Activated T-helper 17 cell treated with anti-CD3 and anti-CD28 coated beads, Interleukin-2, amount 50 U/mL, for 72 hours (primary cell): ENCODE measurements around the gene JHY. TPM values are rescaled to one million over a fixed set of nuclear protein-coding genes. Genes with fewer than 3 reads are reported as not detected.
"Not testable (repeated sequence)": the region's sequence is repeated elsewhere in the genome, so short reads cannot be mapped to it uniquely, and the experiment has no call there.

Source experiments
- ATAC-seq: fragments of 150-1000 bp; cut with Tn5 transposase; replicated peaks from 2 replicates; pipeline ENCODE4 v1.10.0; 2021; ENCODE audit warnings: mild to moderate bottlenecking, moderate library complexity
- H3K27ac Mint-ChIP-seq: one replicate; pipeline ENCODE4 v1.8.0; 2022; ENCODE audit warnings: mixed read lengths
- H3K27me3 Mint-ChIP-seq: one replicate; pipeline ENCODE4 v1.8.0; 2022; ENCODE audit warnings: mixed read lengths
- H3K36me3 Mint-ChIP-seq: one replicate; pipeline ENCODE4 v1.8.0; 2022; ENCODE audit warnings: low read depth, mild to moderate bottlenecking, mixed read lengths
- H3K4me1 Mint-ChIP-seq: one replicate; pipeline ENCODE4 v1.8.0; 2022; ENCODE audit warnings: mixed read lengths
- H3K4me3 Mint-ChIP-seq: one replicate; pipeline ENCODE4 v1.8.0; 2022; ENCODE audit warnings: mild to moderate bottlenecking, mixed read lengths
- H3K9me3 Mint-ChIP-seq: one replicate; pipeline ENCODE4 v1.8.0; 2022; ENCODE audit warnings: mixed read lengths
- total RNA-seq, 2 donors: library from RNA; stranded (reverse); gene quantifications; one replicate each; pipeline ENCODE4 v1.2.3, GENCODE V29; 2022

JHY gene
- total RNA-seq, 2 donors from 2014 or later = 1.2 to 1.5 TPM

- no peak for ATAC-seq
- no peaks in the 10 kb centered on the region for H3K36me3 Mint-ChIP-seq
- H3K27me3 Mint-ChIP-seq = peaks cover 30% of the 10 kb centered on the region
- H3K4me3 Mint-ChIP-seq = no peak overlapping the region
- H3K27ac Mint-ChIP-seq = no peak overlapping the region
- peaks cover 2% of the 10 kb centered on the region for H3K4me1 Mint-ChIP-seq
- H3K9me3 Mint-ChIP-seq = no peaks in the 10 kb centered on the region
Measured at GRCh38 chr11:122861631-122862030, 20.9 kb upstream of the JHY start.

- ATAC-seq = no peak
- no peaks in the 10 kb centered on the region for H3K4me1 Mint-ChIP-seq
- peaks cover 33% of the 10 kb centered on the region for H3K27me3 Mint-ChIP-seq
- H3K27ac Mint-ChIP-seq = no peak overlapping the region
- no peak overlapping the region for H3K4me3 Mint-ChIP-seq
- no peaks in the 10 kb centered on the region for H3K9me3 Mint-ChIP-seq
- H3K36me3 Mint-ChIP-seq = no peaks in the 10 kb centered on the region
Measured at GRCh38 chr11:122862091-122862490, 20.5 kb upstream of the JHY start.

- H3K36me3 Mint-ChIP-seq, H3K9me3 Mint-ChIP-seq, H3K27ac Mint-ChIP-seq, H3K4me3 Mint-ChIP-seq, ATAC-seq, H3K4me1 Mint-ChIP-seq: not testable (repeated sequence)
- peaks cover 41% of the 10 kb centered on the region for H3K27me3 Mint-ChIP-seq
Measured at GRCh38 chr11:122863154-122863553, 19.4 kb upstream of the JHY start.

DNA sequence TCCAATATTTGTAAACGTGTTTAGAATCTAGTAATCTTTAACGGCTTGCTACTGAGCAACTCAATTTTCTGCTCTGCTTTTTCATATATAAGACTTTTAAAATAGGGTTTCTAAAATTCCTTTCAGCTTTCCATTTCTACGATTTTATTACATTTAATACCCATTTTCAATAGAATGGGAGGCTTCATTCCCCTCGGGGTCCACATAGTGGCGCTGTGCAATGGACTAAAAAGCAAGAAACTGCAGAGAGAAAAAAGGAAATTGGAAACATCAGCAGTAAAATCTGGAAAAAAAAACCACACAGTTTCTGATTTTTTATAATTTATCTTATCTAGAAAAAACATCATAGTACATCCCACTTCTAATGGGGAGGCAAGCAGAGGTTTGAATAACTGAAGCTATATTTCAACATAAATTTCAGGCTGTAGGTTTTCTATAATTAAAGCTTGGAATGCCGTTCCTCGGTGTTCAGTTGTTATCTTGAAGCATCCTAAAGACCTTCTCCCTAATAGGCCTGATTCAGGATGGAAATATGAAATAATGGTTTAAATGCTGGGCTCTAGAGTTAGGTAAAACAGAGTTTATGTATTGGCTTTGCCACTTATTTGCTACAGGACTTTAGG lies 18.7 kb upstream of the JHY start:
- Mint-ChIP-seq H3K27me3 (peaks cover 42% of the 10 kb centered on the region), H3K4me3 (no peak overlapping the region)

DNA sequence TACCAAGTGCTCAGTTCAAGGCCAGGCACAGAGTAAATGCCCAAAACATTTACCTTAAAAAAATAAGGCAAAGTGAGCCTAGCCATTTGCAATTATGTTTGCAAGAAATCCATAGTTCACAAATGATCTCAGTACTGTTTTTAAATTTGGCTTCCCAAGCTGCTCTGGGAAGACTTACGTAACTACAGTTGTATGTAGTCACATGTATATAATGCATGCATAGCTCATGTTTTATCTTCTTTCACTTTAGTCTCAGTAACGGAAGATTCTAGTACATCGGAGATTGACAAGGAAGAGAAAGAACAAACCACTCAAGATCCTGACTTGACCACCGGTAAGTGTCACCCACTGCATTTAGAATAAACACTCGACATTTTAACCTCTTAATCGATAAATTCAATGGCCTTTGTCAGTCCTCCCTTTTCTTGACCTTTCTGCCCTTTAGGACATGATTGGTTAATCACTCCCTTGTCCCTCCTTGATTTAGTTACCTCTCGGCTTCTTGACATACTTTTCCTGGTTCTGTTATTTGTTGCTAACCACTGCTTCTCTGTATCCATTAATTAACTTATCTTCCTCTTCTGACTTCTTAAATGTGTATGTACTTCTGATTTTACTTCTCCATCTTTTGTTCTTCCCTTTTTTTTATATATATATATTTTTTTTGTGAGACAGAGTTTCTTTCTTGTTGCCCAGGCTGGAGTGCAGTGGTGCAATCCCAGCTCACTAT lies 18.0 kb upstream of the JHY start:
- Mint-ChIP-seq H3K4me1 (no peaks in the 10 kb centered on the region), H3K27ac (no peak overlapping the region), H3K9me3 (no peaks in the 10 kb centered on the region), H3K4me3 (no peak overlapping the region), H3K27me3 (peaks cover 47% of the 10 kb centered on the region), H3K36me3 (no peaks in the 10 kb centered on the region)
- ATAC-seq = no peak

More for the DNA sequence above, 18.7 kb upstream of the JHY start:
- Mint-ChIP-seq H3K4me1 (no peaks in the 10 kb centered on the region), H3K9me3 (no peaks in the 10 kb centered on the region), H3K36me3 (no peaks in the 10 kb centered on the region), H3K27ac (no peak overlapping the region)
- ATAC-seq = no peak

DNA sequence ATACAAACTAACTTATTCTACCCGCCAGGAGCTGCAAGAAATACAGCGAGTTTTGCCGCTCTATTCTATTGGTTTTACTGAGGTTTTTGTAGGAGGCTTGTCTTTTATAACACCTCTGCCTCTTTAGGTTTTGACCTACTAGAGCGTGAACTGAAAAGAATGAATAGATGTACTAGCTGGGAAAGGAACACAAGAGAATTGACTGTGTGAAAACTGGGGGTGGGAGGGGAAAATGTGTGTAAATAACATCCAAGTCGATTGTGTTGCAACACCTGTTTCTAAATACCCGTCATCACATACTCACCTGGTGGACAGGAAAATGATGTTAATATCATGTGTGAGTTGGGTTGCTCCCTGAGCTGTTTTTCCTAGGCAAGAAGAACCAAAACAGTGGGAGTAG lies 12.9 kb upstream of the JHY start:
- Mint-ChIP-seq H3K36me3 (no peaks in the 10 kb centered on the region), H3K4me1 (no peaks in the 10 kb centered on the region), H3K4me3 (no peak overlapping the region), H3K27ac (no peak overlapping the region), H3K27me3 (peaks cover 41% of the 10 kb centered on the region), H3K9me3 (no peaks in the 10 kb centered on the region)
- ATAC-seq = no peak

GRCh38 chr11:122871302-122871701 lies 11.3 kb upstream of the JHY start:
- H3K4me1 Mint-ChIP-seq = no peaks in the 10 kb centered on the region
- H3K27me3 Mint-ChIP-seq = peaks cover 32% of the 10 kb centered on the region
- H3K36me3 Mint-ChIP-seq = no peaks in the 10 kb centered on the region
- no peaks in the 10 kb centered on the region for H3K9me3 Mint-ChIP-seq
- no peak overlapping the region for H3K27ac Mint-ChIP-seq
- no peak overlapping the region for H3K4me3 Mint-ChIP-seq
- ATAC-seq = no peak

DNA sequence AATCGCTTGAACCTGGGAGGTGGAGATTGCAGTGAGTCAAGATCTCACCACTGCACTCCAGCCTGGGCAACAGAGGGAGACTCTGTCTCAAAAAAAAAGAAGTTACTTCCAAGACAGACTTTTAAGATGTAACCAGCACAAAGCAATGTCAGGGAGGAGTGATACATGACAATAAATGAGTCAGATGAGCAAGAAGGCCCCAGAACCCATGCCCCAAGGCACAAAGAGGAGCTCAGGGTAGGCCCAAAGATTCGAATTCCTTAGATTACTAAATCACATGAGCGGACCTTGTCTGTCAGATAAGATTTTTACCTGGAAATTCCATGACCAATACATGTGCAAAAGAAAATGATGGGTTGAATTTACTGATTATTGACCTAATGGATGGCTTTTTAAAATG lies 10.5 kb upstream of the JHY start:
- H3K9me3 Mint-ChIP-seq = no peaks in the 10 kb centered on the region
- no peak overlapping the region for H3K4me3 Mint-ChIP-seq
- no peaks in the 10 kb centered on the region for H3K36me3 Mint-ChIP-seq
- no peak for ATAC-seq
- no peak overlapping the region for H3K27ac Mint-ChIP-seq
- H3K27me3 Mint-ChIP-seq = peaks cover 30% of the 10 kb centered on the region
- no peaks in the 10 kb centered on the region for H3K4me1 Mint-ChIP-seq

DNA sequence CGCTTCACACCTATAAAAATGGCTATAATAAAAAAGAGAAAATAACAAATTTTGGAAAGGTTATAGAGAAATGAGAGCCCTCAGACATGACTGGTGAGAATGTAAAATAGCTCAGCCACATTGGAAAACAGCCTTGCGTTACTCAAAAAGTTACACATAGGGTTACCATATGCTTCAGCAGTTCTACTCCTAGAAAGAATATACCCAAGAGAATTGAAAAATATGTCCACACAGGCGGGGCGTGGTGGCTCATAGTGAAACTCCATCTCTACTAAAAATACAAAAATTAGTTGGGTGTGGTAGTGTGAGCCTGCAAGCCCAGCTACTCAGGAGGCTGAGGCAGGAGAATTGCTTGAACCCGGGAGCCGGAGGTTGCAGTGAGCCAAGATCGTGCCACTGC lies 7.6 kb upstream of the JHY start:
- Mint-ChIP-seq H3K27ac (no peak overlapping the region), H3K4me1 (peaks cover 2% of the 10 kb centered on the region), H3K27me3 (peaks cover 13% of the 10 kb centered on the region)

GRCh38 chr11:122877732-122878131 lies 4.8 kb upstream of the JHY start:
- no peaks in the 10 kb centered on the region for H3K36me3 Mint-ChIP-seq
- H3K27me3 Mint-ChIP-seq = peaks cover 18% of the 10 kb centered on the region
- H3K9me3 Mint-ChIP-seq = no peaks in the 10 kb centered on the region
- H3K4me1 Mint-ChIP-seq = peaks cover 13% of the 10 kb centered on the region
- ATAC-seq = no peak
- no peak overlapping the region for H3K4me3 Mint-ChIP-seq
- no peak overlapping the region for H3K27ac Mint-ChIP-seq

More for the DNA sequence above, 7.6 kb upstream of the JHY start:
- H3K36me3 Mint-ChIP-seq = no peaks in the 10 kb centered on the region
- no peaks in the 10 kb centered on the region for H3K9me3 Mint-ChIP-seq
- no peak overlapping the region for H3K4me3 Mint-ChIP-seq
- ATAC-seq = no peak

DNA sequence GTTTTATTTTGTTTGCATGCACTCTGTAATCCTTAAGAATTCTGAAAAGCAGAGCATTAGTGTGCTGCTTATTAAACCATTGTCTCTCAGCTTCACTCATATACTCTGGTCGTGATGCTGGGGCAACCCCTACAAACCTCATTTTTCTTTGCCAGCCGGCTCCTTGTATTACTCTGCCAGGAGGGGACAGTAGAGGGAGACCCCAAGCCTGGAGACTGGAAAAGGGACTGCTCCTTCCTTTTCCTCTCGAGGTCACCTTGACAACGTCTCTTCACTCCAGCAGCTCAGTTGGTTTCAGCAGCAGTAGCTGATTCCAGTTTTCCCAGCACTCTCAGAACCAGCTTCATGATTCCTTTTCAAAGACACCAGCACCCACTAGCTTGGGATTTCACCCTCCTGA lies 2.8 kb upstream of the JHY start:
- no peak overlapping the region for H3K4me3 Mint-ChIP-seq
- peak overlapping the region; percentile 55 for H3K27ac Mint-ChIP-seq
- ATAC-seq = no peak
- peaks cover 11% of the 10 kb centered on the region for H3K27me3 Mint-ChIP-seq
- H3K36me3 Mint-ChIP-seq = no peaks in the 10 kb centered on the region
- H3K9me3 Mint-ChIP-seq = no peaks in the 10 kb centered on the region
- peaks cover 13% of the 10 kb centered on the region for H3K4me1 Mint-ChIP-seq

- Mint-ChIP-seq H3K27me3 (peaks cover 11% of the 10 kb centered on the region), H3K9me3 (no peaks in the 10 kb centered on the region), H3K36me3 (no peaks in the 10 kb centered on the region), H3K4me1 (peaks cover 16% of the 10 kb centered on the region), H3K4me3 (peak overlapping the region; percentile 81), H3K27ac (peak overlapping the region; percentile 78)
- peak; percentile 75 for ATAC-seq
Measured at GRCh38 chr11:122882857-122883645, 492 bp downstream of the JHY start.

- Mint-ChIP-seq H3K27me3 (peaks cover 11% of the 10 kb centered on the region), H3K4me1 (peaks cover 16% of the 10 kb centered on the region), H3K4me3 (peak overlapping the region; percentile 81), H3K9me3 (no peaks in the 10 kb centered on the region), H3K27ac (peak overlapping the region; percentile 78), H3K36me3 (no peaks in the 10 kb centered on the region)
- no peak for ATAC-seq
Measured at GRCh38 chr11:122883646-122883979, 1.1 kb downstream of the JHY start.

DNA sequence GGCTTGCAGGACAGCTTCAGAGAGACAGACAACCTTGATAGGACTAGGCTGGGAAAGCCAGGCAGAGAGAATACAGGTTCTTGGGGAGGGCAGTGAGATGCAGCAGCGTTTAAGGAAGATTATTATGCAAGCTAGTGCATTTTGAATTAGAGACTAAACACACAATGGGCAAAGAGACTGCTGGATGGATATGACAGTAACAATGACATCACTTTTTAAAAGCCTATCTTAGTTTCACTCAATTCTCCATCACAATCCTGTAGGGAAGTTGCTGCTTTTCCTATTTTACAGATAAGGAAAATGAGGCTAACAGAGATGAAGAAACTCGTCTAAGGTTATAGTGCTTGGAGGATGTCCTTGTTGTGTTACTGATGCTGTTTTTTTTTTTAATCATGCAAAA lies 5.6 kb downstream of the JHY start:
- no peaks in the 10 kb centered on the region for H3K36me3 Mint-ChIP-seq
- H3K27me3 Mint-ChIP-seq = no peaks in the 10 kb centered on the region
- H3K4me3 Mint-ChIP-seq = no peak overlapping the region
- no peak for ATAC-seq
- H3K9me3 Mint-ChIP-seq = no peaks in the 10 kb centered on the region
- H3K27ac Mint-ChIP-seq = no peak overlapping the region
- peaks cover 4% of the 10 kb centered on the region for H3K4me1 Mint-ChIP-seq

DNA sequence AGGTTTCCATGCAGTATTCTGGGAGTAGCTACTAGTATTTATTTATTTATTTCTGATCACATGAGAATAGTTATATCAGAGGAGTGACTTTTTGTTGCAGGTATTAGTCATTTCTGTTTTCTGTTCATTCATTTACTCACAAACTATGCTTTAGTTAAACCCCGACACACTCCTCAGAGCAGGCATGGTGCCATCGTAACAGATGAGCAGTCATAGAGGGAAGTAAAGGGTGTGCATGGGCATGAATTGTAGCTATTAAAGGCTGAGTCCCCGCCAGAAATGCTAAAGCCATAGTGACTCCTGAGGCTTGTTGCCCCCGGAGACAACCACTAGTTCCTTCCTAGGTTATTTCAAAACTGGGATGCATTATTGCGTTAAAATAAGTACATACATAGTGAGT lies 10.6 kb downstream of the JHY start:
- Mint-ChIP-seq H3K27me3 (no peaks in the 10 kb centered on the region), H3K9me3 (no peaks in the 10 kb centered on the region), H3K4me3 (no peak overlapping the region), H3K4me1 (no peaks in the 10 kb centered on the region), H3K36me3 (no peaks in the 10 kb centered on the region), H3K27ac (no peak overlapping the region)
- ATAC-seq = no peak
